ENCODE data around the gene CCL4.
"Not testable (repeated sequence)": the region's sequence is repeated elsewhere in the genome, so short reads cannot be mapped to it uniquely, and the experiment has no call there.

Gene CCL4

DNA sequence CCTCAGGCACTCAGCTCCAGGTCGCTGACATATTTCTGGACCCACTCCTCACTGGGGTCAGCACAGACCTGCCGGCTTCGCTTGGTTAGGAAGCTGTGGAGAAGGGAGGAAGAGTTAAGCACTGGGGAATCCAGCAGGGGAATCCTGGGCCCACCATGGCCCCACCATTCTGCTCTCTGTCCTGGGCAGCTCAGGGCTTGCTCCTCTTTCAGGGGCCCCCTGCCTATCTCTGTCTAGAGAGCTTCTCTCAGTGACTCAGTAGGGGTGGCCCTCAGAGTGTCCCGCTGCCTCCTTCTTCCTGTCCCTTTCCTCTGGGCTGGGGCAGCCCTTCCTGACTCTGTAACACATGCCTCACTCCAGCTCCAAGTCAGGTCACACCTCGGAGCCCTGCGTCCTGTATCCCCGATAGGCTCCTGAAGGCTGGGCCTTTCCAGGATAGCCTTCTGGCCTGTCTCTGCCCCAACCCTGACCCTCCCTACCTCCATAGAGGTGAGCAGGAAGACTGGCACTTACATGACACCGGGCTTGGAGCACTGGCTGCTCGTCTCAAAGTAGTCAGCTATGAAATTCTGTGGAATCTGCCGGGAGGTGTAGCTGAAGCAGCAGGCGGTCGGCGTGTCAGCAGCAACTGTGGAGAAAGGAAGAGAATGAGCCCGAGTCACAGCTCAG lies 14.8 kb upstream of the CCL4 start:
- DNase-seq = no peak

- DNase-seq = no peak
Observed at GRCh38 chr17:36089339-36089865, 14.2 kb upstream of the CCL4 start.

DNA sequence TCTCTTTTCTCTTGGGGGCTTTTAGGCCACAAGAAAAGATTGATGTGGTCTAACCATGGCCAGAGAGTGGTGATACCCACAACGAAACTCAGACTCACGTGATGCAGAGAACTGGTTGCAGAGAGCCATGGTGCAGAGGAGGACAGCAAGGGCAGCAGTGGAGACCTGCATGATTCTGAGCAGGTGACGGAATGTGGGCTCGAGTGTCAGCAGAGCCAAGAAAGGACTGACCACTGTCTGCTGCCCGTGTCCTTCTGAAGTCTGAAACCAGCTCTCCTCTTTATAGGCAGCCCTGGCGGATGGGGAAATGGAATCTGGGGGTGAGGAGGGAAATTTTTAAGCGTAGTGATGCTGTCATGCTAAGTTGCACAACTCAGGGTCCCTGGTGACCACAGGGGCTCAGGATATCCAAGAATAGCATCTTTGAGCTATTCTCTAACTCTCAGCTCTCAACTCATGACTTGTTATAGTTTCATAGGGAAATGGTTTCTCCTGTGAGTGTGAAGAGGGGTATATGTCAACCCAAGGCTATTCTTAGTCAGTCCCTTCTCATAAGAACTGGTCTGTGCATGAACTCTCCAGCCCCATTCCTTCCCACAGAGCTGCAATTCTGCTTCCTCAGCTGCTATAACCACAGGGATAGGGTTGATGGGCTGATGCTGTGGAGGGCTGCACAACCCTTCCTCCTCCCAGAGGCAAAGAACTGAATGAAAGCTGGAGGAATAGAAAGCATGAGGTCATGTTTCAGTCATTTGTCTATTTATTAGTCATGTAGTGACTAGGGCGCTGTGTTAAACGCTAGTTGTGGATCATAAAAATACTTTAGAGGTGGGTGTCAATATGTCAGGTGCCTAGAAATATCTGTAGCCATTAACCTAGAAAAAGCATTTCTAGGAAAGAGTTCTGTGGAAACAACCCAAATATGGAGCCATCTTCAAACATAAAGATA lies 13.5 kb upstream of the CCL4 start, which contains the start of gene CCL3:
Gene CCL3, minus strand, starts transcription at position 256 of the 949 bp plus-strand sequence. Its CDS starts 85 bp downstream, at position 171.
- peak in 1 of 2 donors; percentile 82 for DNase-seq

GRCh38 chr17:36092230-36092629 lies 11.4 kb upstream of the CCL4 start:
- peak; percentile 38 to 48 for DNase-seq

DNA sequence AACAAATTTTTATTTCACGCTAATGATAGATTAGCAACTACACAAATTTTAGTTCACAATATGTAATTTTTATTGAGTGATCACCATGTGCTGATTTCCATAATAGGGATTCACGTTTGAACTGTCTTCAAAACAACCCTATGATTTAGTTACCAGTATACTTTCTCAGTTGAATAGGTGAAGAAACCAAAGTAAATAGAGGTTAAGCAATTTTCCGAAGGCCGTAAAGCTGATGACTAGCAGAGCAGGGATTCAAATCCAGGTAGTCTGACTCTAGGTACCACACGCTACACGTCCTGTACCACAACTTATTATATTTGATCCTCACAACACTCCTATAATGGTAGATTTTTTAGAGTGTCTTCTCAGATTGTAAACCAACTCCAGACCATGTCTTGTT lies 10.9 kb upstream of the CCL4 start:
- not testable (repeated sequence) for DNase-seq

DNA sequence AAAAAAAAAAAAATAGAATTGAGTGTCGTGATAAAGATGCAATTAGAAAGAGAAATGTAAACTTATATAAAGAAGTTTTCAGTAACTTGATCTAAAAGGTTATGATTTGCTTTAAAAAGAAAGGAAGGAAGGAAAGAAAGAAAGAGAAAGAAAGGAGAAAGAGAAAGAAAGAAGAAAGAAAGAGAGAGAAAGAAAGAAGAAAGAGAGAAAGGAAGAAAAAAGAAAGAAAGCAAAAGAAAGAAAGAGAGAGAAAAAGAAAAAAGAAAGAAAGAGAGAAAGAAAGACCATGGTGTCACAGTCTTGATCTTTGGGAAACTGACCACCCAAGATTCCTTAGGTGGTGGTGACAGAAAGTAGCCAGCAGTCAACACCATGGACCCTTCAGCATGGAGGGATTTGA lies 9.4 kb upstream of the CCL4 start:
- no peak for DNase-seq

DNA sequence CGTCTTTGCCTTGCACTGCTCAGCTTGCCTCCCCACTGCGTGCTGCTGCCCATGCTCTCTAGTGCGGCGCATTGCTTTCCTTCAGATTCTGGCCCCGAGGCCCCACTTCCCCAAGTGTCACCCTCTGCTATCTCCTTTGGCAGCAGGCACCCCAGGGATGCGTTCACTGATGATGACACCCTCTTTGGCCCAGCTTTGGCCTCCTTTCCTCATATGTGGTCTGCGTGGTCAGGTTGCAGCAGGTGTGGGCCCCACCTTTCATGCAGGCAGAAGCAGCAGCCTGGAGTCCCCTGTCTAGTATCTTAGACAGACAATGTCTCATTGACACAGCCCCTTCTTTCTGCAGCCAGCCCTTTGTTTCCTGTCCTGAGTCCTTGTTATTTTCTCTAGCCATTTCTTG lies 8.9 kb upstream of the CCL4 start:
- no peak for DNase-seq

- no peak for DNase-seq
Observed at GRCh38 chr17:36095992-36096391, 7.6 kb upstream of the CCL4 start.

GRCh38 chr17:36099004-36099403 lies 4.6 kb upstream of the CCL4 start:
- DNase-seq = not testable (repeated sequence)

- DNase-seq = not testable (repeated sequence)
Observed at GRCh38 chr17:36104246-36104645, 619 bp downstream of the CCL4 start.

- no peak for DNase-seq
Observed at GRCh38 chr17:36104701-36105181, 1.1 kb downstream of the CCL4 start.

DNA sequence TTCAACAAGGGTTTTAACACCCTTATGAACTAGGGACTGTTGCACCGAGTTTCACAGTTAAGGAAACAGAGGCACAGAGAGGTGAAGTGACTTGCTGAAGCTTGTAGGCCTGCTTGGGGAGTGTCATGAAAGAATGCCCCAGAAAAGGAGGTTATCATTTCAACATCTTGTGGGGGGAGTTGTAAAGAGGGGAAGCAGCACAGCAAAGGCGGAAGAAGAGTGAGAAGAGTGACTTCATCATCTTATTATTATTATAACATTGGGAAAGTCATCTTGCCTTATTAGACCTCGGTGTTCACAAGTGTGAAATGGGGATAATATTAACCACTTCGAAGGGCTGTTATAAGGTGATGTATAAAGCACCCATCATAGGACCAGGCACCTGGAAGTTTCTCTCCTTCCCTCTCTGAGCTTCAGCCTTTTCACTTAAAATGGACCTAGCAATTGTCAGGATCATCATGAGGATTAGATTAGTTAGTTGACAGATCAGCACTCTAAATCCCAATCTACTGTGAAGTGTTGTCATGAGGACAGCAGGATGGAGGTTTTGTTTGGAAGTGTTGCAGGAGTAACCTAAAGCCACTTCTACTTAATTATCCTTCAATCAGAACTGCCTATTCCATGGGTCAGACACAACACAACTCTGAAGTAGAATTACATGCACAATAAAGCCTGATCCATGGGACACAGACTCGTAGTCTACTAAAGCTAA lies 2.3 kb downstream of the CCL4 start:
- no peak for DNase-seq

GRCh38 chr17:36106493-36106835 lies 2.8 kb downstream of the CCL4 start:
- DNase-seq = no peak

- peak in 1 of 2 donors; percentile 43 for DNase-seq
Observed at GRCh38 chr17:36107660-36108059, 4.0 kb downstream of the CCL4 start.

DNA sequence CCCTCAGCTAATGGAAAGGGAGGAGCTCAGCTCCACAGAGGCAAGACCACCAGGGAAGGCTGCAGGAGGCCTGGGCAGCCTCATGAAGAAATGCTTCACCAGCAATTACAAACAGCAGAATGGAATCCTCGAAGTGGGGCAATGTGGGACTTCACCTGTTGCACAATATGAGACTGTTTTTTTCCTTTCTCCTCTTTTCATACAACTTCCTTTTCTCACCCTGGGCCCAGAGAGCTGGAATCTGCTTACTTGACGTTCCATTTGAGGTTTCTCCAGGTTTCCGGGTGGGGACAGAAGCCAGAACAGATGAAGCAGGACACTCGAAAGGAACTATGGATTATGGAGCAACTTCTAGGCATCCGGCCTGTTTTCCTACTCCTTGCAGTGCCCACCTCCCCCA lies 4.6 kb downstream of the CCL4 start:
- peak in 1 of 2 donors; percentile 40 for DNase-seq

- no peak for DNase-seq
Observed at GRCh38 chr17:36111068-36111490, 7.5 kb downstream of the CCL4 start.

GRCh38 chr17:36112572-36112971 lies 8.9 kb downstream of the CCL4 start:
- no peak for DNase-seq

- DNase-seq = not testable (repeated sequence)
Observed at GRCh38 chr17:36113131-36113530, 9.5 kb downstream of the CCL4 start.

- not testable (repeated sequence) for DNase-seq
Observed at GRCh38 chr17:36114971-36115648, 11.5 kb downstream of the CCL4 start.

DNA sequence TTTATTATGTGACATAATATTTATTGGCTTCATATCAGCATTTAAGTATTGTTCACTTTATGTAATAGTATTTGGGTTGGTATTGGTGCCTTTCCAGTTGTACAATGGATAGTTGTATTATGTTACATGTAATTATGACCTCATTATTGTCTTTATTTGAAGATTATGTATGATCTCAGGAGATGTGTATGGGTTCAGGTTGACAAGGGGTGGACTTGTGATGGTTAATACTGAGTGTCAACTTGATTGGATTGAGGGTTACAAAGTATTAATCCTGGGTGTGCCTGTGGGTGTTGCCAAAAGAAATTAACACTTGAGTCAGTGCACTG lies 12.0 kb downstream of the CCL4 start:
- not testable (repeated sequence) for DNase-seq

DNA sequence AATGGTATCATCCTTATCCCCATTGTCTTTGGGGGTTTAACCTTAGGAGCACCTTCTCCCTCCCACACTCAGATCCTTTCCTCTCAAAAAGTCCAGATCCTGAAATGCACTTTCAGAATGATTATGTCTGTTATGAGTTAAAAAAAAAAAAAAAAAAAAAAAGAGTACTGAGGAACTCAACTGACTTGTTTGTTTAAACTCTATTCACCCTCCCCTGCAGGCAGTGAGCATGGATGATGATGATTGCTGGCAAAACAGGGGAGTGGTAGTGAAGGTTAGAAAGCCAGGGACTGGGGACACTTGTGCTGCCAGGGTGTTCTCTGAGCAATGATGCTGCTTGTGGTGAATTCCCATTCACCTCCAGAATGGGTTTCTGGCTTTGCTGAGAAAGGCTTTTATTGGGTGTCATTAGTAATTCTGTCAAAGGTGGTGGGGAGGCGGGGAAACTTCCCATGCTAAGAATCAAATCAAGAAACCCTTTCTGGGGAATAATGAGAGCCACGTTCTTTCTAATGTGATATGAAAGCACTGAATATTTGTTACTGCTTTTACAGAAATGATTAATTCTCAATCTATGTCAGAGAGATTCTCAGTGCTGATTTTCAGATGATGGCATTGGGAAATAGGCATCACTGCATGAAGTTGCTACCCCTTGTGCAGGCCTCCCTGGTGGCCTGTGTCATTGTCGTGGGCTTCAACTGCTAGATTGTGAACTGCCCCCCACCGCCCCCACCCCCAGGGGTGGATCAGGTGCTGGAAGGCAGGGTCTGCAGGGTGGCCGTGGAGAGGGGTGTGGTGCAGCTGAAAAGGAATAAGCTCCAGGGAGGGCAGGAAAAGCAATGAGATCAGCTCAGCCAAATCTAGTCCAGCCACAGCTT lies 14.1 kb downstream of the CCL4 start:
- DNase-seq = no peak

All from CD4-positive, alpha-beta T cell treated with Interleukin-4 for 1 hour (primary cell).